ENCODE results near the gene KRT2.
A peak's percentile ranks its signal among the peaks of the same experiment; 100 is the strongest.

Gene KRT2

GRCh38 chr12:52686063-52686462, 34.1 kb upstream of the KRT2 start:
- TF ChIP-seq CTCF (IDR thresholded peaks at IDR 0.05; ENCODE audit: low read depth, low read length): no peak
- no peak overlapping the region for H3K4me3 ChIP-seq (replicated peaks in 1 of 2; ENCODE audit: low read depth in 2 of 2, low read length in 2 of 2)
- DNase-seq (ENCODE audit: low read depth in 2 of 2): no peak

- H3K4me3 ChIP-seq (replicated peaks in 1 of 2; ENCODE audit: low read depth in 2 of 2, low read length in 2 of 2): no peak overlapping the region
- TF ChIP-seq CTCF (IDR thresholded peaks at IDR 0.05; ENCODE audit: low read depth, low read length): no peak
Observed at GRCh38 chr12:52685406-52685890, 33.4 kb upstream of the KRT2 start.

GRCh38 chr12:52684431-52684830, 32.4 kb upstream of the KRT2 start:
- TF ChIP-seq CTCF (IDR thresholded peaks at IDR 0.05; ENCODE audit: low read depth, low read length): no peak
- no peak overlapping the region for H3K4me3 ChIP-seq (replicated peaks in 1 of 2; ENCODE audit: low read depth in 2 of 2, low read length in 2 of 2)
- no peak for DNase-seq (ENCODE audit: low read depth in 2 of 2)

More at GRCh38 chr12:52685406-52685890, 33.4 kb upstream of the KRT2 start:
- no peak for DNase-seq (ENCODE audit: low read depth in 2 of 2)

GRCh38 chr12:52683575-52684300, 31.7 kb upstream of the KRT2 start:
- DNase-seq (ENCODE audit: low read depth in 2 of 2): no peak
- no peak overlapping the region for H3K4me3 ChIP-seq (replicated peaks in 1 of 2; ENCODE audit: low read depth in 2 of 2, low read length in 2 of 2)
- no peak for TF ChIP-seq CTCF (IDR thresholded peaks at IDR 0.05; ENCODE audit: low read depth, low read length)

- DNase-seq (ENCODE audit: low read depth in 2 of 2): no peak
- no peak for TF ChIP-seq CTCF (IDR thresholded peaks at IDR 0.05; ENCODE audit: low read depth, low read length)
- H3K4me3 ChIP-seq (replicated peaks in 1 of 2; ENCODE audit: low read depth in 2 of 2, low read length in 2 of 2): no peak overlapping the region
Observed at GRCh38 chr12:52682938-52683574, 31.0 kb upstream of the KRT2 start.

GRCh38 chr12:52682381-52682660, 30.3 kb upstream of the KRT2 start:
- peak; percentile 7 to 29 for DNase-seq (ENCODE audit: low read depth in 2 of 2)
- H3K4me3 ChIP-seq (replicated peaks in 1 of 2; ENCODE audit: low read depth in 2 of 2, low read length in 2 of 2): no peak overlapping the region
- no peak for TF ChIP-seq CTCF (IDR thresholded peaks at IDR 0.05; ENCODE audit: low read depth, low read length)
